Measurements from ENCODE around the gene GON4L.

DNA sequence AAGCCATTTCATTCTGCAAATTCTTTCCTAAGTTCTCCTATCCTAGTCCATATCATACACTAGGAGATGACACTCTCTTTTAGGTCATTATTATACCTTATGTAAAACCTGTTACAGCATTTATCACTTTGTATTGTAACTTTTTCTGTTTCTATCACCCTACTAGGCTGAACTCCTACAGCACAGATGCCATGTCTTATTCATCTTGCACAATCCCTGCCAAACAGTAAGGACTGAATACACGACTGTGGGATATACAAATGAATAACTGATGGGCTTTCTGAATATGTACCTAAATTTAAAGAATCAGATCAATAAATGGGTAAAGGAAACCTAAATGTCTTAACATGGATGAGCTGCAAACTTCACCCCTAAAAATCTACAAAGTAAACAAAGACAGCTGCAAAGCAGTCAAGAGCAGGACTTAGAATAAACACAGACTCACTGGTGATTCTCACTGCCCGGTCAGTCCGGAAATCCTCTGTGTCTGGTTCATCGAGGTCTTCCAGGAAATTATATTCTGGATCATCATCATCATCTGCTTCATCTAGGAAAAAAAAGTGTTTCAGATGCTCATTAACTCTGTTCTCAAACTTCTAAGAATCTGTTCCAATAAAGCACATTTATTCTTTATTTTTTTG, 62.3 kb downstream of the GON4L start:
- no peak for TF ChIP-seq GATA2 (IDR thresholded peaks at IDR 0.05; ENCODE audit: low read depth, low read length)
- no peak for TF ChIP-seq GATA3 (IDR thresholded peaks at IDR 0.05; ENCODE audit: low read depth, low read length)
